HPDE6-E6E7 (cell line): ENCODE measurements around the gene SPINK9.
"Not testable (repeated sequence)": the region's sequence is repeated elsewhere in the genome, so short reads cannot be mapped to it uniquely, and the experiment has no call there.

Experiments used
- DNase-seq: peaks from one replicate; pipeline ENCODE4 v3.0.0; 2011; ENCODE audit warnings: missing footprints; ENCODE audit errors: extremely low spot score

Gene SPINK9, protein sequence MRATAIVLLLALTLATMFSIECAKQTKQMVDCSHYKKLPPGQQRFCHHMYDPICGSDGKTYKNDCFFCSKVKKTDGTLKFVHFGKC

DNA sequence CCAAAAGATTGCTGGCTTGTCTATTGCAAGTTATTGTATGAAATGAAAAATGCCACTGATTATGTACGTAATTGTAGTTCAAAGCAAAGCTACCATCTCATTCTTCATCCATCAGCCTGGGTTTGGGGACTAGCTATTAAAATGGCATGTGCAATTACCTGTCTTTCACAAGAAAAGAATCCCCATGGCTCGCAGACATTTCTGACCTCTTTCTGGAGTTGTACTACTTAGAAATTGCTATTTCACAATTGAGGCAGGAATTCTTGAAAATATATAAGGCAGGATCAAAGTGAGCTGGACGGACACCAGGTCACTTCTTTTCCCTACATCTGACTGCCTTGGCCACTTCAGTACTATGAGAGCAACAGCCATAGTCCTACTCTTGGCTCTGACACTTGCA lies at the start of gene SPINK9:
SPINK9 (plus strand) TSS at position 301 of the 400 bp plus-strand sequence; CDS start at position 356, 55 bp downstream.
- no peak for DNase-seq

DNA sequence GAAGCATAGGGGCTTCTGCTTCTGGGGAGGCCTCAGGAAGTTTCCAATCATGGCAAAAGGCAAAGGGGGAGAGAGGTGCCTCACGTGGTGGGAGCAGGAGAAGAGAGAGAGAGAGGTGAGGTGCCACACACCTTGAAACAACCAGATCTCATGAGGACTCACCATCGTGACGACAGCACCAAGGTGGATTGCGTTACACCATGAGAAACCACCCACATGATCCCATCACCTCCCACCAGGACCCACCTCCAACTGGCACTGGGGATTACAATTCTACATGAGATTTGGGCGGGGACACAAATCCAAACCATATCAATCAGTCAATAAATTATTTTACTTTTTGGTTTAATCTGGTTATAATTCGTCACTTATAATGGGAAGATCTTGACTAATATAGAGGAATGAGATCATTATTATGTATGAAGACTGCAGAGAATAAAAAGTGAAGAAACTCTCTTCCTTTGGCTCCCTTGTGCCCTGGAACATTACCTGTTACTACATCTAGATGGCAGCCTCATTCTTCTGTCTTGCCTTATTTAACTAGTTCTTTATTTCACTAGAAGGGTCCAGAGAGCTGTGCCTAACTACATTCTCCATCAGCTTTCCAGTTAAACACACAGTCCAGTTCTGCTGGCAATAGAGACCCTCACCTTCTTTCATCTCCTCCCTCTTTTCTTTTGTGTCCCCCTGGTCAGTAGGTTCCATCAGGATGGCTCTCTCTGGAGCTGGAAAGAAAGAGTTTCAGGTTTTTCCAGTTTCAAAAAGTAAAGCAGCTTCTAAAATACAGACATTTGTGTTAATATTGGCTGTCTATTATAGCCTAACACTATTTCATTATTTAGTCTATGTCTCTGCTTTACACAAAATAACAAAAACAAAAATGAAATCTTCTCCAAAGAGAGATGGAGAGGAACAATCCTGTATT lies 44.8 kb upstream of the SPINK9 start:
- no peak for DNase-seq

DNA sequence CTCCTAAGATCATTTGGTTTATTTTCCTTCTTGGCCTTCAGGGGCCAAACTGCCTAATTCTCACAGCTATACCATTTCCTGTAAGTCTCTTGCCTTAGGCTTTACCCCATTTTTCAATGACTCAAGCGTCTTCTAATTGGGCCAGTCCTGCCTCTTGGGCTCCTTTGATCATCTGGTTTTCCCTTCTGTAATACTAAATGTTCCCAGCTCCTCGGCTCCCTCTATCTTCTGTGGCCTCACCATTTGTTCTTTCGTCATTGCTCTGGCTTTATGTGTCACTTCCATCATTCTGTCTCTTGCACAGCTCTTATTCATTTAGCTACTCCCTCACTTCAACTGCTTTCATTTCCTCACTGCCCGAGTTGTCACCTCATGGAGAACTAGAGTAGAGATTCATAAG lies 37.6 kb upstream of the SPINK9 start:
- DNase-seq, result no peak

DNA sequence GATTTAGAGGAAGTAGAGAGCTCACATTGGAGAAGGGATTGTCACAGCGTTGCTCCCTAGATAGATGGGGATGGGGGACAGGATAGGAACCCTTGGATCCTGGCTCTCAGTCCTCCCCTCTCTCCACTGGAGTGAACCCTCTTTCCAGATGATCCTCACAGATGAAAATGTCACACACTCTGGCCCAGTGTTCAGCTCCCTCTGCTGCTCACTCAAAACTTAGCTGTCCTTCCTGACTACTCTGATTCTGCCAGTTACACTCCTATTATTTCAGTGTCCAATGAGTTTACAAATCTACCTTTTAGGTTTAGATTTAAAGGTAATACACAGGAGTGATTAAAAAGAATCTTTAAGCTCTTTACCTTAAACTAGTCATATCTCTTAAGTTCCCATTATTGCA lies 28.9 kb upstream of the SPINK9 start:
- DNase-seq, result no peak

DNA sequence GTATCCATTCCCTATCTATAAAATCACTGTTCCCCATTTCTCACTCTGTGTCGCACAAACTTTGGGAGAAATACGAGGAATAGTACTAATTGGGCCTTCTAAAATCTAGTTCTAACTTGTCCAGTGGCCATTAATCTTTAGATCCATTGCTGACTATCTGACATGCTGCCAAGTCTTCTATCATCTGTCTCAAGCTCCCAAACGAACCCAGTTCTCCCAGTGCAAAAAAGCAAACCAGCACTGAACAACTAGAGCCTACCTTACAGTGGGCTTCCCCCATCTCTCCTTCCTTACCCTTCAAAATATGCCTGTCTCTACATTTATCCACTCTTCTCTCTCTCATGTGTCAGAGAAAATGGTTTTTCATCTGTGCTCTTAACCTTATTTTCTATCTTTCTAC lies 26.3 kb upstream of the SPINK9 start:
- DNase-seq, result no peak

DNA sequence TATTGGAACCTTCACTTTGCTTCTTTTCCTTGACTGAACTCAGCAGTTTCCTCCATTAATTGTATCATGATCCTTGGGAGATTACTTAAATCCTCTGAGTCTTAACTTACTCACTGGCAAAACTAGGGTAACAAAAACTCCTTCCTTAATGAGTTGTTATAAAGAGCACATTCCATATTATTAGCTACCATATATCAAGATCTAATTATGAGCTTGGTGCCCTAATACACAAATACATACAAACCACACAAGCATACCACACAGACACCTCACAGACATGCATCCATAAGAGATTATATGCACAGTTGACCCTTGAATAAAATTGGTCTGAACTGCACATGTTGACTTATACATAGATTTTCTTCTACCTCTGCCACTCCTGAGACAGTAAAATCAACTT lies 25.6 kb upstream of the SPINK9 start:
- DNase-seq, result no peak

DNA sequence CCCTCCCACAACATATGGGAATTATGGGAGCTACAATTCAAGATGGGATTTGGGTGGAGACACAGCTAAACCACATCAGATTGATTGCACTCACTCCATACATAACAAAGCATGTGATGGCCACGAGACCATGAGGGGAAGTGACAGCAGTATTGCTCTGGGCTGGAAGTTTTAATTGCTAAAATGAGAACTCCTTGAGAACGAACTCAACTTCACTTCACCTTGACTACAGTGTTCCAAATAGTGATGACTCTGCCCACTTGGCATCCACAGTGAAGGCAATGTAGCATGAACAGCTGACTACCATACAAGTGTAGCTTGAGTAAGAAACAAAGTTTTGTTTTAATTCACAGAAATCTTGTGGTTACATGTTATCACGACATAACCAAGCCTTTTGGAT lies 23.9 kb upstream of the SPINK9 start:
- no peak for DNase-seq

DNA sequence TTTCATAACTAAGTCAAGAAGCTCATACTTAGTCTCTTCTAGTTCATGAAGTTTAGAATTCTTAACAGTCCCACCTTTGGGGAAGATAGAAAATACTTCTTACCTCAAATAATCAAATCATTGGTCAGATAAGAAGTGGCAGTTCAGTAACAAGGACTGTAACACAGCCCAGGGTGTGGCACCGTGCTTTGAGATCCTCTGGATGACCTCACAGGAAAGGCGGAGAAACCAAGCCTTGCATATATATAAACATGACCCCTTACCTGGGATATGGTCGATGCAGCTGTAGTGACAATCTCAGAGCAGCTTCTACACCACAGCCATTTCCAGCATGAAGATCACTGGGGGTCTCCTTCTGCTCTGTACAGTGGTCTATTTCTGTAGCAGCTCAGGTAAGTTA lies 23.2 kb upstream of the SPINK9 start, which contains the start of gene SPINK7:
SPINK7 (plus strand) TSS at position 271 of the 400 bp plus-strand sequence; CDS start at position 332, 61 bp downstream.
- no peak for DNase-seq

DNA sequence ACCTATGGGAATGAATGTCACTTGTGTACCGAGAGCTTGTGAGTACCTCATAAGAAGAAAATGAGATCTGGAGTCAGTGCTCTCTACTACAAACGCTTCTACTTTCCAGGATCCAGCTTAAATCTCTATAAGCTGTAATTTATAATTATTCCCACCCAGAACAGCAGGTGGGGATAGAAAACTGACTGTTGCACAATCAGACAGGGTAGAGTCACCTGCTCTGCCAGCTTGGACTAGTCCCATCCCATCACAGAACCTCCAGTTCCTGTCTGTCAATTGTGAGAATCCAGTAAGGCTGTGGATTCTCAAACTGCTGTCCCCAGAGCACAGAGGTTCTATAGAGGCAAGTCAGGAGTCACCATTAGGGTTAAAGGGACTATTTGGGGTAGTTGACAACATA lies 21.2 kb upstream of the SPINK9 start:
- DNase-seq, result peak; percentile 58

DNA sequence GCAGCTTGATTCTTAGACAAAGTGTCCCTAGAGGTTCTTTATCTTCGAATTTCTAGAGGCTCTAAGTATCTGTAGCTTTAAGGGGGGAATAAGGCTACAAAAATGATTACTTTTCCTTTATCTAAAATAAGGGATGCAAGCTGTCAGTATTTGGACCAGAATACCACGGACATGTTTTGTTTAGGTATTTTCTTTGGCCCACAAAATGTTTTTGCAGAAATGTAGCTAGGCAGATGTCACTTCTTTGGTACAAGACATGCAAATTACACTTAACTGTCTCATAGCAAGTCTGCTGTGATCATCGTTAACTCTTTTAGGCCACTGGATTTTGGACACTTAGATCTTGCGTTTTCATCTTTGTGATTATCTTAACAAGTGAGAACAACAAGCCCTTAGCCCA lies 20.6 kb upstream of the SPINK9 start:
- DNase-seq, result no peak

DNA sequence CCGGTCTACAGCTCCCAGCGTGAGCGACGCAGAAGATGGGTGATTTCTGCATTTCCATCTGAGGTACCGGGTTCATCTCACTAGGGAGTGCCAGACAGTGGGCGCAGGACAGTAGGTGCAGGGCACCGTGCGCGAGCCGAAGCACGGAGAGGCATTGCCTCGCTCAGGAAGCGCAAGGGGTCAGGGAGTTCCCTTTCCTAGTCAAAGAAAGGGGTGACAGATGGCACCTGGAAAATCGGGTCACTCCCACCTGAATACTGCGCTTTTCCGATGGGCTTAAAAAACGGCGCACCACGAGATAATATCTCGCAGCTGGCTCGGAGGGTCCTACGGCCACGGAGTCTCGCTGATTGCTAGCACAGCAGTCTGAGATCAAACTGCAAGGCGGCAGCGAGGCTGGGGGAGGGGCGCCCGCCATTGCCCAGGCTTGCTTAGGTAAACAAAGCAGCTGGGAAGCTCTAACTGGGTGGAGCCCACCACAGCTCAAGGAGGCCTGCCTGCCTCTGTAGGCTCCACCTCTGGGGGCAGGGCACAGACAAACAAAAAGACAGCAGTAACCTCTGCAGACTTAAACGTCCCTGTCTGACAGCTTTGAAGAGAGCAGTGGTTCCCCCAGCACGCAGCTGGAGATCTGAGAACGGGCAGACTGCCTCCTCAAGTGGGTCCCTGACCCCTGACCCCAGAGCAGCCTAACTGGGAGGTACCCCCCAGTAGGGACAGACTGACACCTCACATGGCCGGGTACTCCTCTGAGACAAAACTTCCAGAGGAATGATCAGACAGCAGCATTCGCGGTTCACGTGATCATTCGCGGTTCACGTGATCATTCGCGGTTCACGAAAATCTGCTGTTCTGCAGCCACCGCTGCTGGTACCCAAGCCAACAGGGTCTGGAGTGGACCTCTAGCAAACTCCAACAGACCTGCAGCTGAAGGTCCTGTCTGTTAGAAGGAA lies 15.1 kb upstream of the SPINK9 start:
- DNase-seq, result not testable (repeated sequence)

DNA sequence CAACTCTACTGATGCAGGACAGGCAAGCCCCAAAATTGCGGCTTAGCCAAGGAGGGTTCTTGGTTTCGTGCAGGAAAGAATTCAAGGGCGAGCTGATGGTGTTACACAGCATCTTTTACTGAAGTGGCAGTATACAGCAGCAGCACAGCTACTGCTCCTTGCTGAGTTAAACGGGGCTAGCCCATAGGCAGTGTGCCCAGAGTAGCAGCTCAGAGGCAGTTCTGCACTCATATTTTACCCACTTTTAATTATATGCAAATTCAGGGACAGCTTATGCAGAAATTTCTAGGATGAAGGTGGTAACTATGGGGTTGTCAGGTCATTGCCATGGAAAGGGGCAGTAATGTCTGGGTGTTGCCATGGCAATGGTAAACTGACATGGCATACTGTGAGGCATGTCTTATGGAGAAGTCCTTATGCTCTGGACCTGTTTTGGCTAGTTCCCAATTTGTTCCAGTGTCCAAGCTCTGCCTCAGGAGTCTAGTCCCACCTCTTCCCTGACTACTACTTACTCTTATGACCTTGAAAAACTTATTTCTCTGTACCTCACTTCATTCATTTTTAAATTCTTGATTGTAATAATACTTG lies 2.0 kb upstream of the SPINK9 start:
- DNase-seq, result no peak

DNA sequence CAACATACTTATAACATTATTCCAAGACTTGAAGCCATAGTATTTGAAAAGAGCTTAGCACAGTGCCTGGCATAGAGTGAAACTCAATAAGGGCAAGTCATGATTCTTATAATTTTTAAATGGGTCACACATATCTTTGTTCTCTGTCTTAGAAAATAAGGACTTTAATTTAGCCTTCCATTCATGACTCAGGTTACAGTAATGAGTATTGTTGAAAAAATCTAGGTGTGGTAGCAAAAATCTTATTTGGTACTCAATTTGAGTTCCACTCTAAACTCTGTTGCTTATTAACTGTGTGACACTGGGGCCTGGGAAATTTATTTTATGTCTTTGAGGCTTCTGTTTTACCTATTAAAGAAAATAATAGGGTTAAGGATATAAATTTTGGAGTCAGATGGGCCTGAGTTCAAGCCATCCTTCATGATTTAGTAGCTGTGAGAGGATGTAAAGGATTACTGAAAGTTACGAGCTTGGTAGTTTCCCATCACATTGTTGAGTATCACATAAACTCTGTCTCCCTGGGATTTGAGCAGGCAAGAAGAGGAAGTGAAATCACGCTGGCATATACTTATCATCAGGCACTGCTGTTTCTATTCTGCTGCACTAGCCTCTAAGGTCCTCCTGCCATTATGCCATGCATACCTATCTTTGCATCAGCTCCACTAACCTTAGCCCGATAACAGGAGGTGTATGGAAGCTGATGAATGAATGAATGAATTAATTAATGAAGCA lies 1.5 kb downstream of the SPINK9 start:
- DNase-seq, result no peak

DNA sequence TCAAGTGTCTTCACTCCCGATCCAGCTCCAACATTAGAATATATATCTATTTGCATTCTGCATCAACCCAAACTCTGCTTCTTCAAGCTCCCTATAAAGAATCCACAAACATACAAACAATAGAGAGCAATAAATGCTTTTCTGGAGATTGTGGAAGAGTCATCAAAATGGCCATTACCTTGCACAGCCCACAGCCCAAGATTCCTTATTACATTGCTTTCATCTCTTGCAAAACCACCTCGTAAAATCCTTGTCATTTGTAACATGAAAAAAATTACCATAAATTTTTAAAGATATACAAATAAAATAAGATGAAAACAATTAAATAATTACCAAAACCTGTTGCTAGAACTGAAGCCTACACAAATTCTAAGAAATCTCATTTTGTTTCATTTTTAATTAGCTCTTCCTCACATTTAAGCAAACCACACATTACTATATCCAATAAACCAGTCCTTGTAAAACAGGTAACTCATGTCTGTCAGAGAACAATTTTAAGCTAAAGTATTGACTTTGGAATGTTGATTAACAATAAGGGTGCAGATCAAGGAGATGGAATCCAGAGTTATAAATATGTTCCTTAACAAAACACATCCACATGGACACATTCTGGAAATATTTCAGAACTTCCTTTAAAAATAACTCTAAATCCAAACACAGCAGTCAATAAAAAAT lies 7.1 kb downstream of the SPINK9 start:
- DNase-seq, result no peak

DNA sequence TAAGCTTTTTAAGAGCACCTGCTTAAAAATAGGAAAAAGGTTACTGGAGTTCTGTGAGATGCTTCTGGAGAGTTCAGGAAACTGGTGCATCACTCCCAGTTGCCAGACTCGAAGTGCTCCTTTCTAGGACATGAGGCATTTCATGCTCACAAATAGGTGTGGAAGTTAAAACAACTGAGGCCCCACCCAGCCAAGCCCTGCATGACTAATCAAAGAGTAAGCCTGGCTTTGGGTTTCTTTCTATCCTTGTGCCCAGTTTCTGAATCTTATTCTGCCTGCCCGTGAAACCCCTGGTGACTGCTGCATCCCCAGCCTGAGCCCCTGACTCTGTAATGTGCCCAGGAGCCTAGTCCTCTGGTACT lies 7.7 kb downstream of the SPINK9 start:
- DNase-seq, result peak; percentile 72

DNA sequence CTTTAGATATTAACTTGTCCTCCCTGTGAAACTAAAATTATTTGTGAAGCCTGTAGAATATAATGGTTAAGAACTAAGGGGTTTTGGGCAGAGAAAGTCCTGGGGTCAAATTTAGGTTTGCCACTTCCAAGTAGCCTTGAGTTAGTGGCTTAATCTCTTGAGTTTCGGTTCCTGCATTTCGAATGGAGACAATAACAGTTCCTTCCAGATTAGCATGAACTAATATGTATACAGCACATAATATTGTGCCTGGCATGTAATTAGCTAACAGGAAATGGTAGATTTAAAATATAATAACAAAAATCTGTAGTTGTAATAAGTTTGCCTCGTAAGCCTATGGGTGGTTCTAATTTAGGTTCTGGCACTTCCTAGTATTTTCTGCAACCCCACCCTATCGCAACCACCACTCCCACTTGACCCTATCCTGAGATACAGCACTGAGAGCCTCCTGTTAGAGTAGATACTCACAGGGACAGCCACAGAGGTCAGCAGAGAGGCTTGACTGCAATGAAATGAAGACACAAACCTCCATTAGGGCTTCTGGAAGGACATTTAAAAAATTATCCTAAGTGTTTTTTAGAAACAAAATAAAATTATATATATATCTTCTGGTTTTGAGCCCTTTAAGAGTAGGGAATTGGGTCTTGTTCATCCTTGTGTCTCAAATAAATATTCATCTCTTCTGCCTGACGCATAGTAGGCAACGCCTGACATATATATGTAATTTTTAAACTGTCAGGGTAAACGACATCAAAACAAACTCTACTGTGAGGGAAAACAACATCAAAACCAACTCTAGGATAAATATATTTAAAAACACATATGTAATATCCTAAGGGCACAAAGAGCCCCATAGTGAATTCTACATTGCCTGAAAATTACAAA lies 8.5 kb downstream of the SPINK9 start:
- no peak for DNase-seq

DNA sequence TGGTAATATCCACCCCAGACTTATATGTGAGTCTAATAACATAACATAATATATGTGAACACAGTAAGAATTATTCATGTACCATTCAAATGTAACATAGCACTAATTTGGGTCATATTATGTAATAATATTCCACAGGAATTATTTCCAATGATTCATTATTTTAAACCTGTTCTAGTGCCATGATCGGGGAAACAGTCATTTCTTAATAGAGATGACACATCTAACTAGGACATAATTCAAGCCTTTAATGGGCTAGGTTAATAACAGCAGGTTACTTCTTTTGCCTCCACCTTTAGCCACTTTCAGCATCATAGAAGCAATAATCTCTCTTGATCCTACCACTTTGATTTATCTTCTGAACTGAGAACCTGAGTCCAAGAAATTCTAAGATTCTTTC lies 12.3 kb downstream of the SPINK9 start:
- no peak for DNase-seq

DNA sequence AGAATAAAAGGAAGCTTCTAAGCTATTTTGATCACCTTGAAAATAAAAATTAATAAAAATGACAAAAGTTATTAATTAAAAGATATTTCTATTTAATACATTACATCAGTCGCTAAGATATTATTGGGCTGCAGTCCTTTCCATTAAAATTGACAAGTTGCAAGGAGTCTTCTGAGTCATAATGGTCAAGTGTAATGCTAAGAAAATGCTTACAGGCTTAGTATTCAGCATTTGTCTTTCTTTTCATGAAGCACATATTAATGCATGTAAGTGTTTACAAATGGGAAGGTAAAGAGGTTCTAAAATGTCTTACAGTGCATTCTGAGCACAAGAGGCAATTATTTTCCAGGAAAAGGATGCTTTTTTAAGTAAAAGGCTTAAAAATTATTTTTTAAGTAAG lies 17.3 kb downstream of the SPINK9 start:
- DNase-seq, result no peak

DNA sequence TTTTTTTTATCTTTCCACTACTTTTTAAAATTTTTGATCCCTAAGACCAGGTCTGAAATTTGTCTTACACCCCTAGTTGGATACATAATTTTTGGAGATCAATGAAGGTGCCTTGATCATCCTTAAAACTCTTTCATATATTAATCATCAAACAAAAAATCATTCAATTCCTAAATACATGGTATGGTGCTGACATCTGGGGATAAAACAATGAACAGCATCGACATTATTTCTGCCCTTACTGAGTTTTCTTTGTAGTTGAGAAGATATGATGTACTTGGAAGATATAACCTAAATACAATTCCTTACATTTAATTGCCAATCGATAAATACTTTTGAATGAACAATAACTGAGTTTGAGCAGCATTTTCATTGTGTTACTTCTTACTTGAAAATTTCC lies 18.3 kb downstream of the SPINK9 start:
- DNase-seq, result no peak

DNA sequence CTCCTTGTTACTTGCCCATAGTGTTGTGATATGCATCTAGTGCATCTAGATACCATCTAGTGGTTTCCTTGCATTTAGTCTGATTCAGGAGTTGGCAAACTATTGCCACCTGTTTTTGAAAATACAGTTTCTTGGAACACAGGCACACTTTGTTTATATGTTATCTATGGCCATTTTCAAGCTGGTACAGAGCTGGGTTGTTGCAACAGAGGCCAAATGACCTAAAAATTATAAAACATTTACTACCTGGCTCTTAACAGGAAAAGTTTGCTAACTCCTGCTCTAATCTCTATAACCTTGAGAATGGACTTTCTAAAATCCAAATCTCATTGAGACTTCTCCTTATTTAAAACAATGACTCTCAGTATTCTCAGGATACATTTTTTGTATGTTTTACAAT lies 29.0 kb downstream of the SPINK9 start:
- DNase-seq, result no peak
